Left forelimb (tissue), 1 donor: Measurements from ENCODE around the gene SPPL2B.
"Not testable (repeated sequence)": the region's sequence is repeated elsewhere in the genome, so short reads cannot be mapped to it uniquely, and the experiment has no call there.

Source experiments
- DNase-seq: peaks from one replicate; pipeline ENCODE4 v3.0.0-alpha.2; 2018; ENCODE audit warnings: low spot score

Gene SPPL2B

GRCh38 chr19:2338055-2338615 lies 9.7 kb downstream of the SPPL2B start:
- no peak for DNase-seq

GRCh38 chr19:2338751-2339643 lies 10.5 kb downstream of the SPPL2B start:
- no peak for DNase-seq

GRCh38 chr19:2339644-2340310 lies 11.3 kb downstream of the SPPL2B start:
- no peak for DNase-seq

- DNase-seq = no peak
These were observed 12.2 kb downstream of the SPPL2B start for GRCh38 chr19:2340496-2341243.

GRCh38 chr19:2341244-2341751 lies 12.8 kb downstream of the SPPL2B start:
- DNase-seq = no peak

- DNase-seq = no peak
These were observed 13.5 kb downstream of the SPPL2B start for GRCh38 chr19:2341982-2342381.

- DNase-seq = no peak
These were observed 14.3 kb downstream of the SPPL2B start for GRCh38 chr19:2342656-2343288.

GRCh38 chr19:2343289-2343982 lies 15.0 kb downstream of the SPPL2B start:
- DNase-seq = no peak

- no peak for DNase-seq
These were observed 15.9 kb downstream of the SPPL2B start for GRCh38 chr19:2344381-2344870.

GRCh38 chr19:2345076-2345475 lies 16.6 kb downstream of the SPPL2B start:
- no peak for DNase-seq

- no peak for DNase-seq
These were observed 17.5 kb downstream of the SPPL2B start for GRCh38 chr19:2345794-2346663.

- not testable (repeated sequence) for DNase-seq
These were observed 21.3 kb downstream of the SPPL2B start for GRCh38 chr19:2349818-2350217.

- no peak for DNase-seq
These were observed 22.2 kb downstream of the SPPL2B start for GRCh38 chr19:2350656-2351055.

- DNase-seq = no peak
These were observed 23.1 kb downstream of the SPPL2B start for GRCh38 chr19:2351591-2351990.

- no peak for DNase-seq
These were observed 23.6 kb downstream of the SPPL2B start for GRCh38 chr19:2352121-2352520.

- no peak for DNase-seq
These were observed 24.8 kb downstream of the SPPL2B start for GRCh38 chr19:2353159-2353886.

- no peak for DNase-seq
These were observed 25.6 kb downstream of the SPPL2B start for GRCh38 chr19:2353887-2354592.

- DNase-seq = no peak
These were observed 26.2 kb downstream of the SPPL2B start for GRCh38 chr19:2354670-2355069.
